Stimulated activated CD4-positive, alpha-beta T cell treated with anti-CD3 and anti-CD28 coated beads, TNF-alpha, amount 100 ng/mL, for 1 hour (primary cell): Measurements from ENCODE around the gene CCDC27.

ENCODE experiments used
- DNase-seq, 3 donors: peaks; one replicate each; pipeline ENCODE4 v3.0.0-alpha.2; 2020; ENCODE audit warnings: low read depth in 3 of 3, low spot score in 1 of 3

The CCDC27 gene

DNA sequence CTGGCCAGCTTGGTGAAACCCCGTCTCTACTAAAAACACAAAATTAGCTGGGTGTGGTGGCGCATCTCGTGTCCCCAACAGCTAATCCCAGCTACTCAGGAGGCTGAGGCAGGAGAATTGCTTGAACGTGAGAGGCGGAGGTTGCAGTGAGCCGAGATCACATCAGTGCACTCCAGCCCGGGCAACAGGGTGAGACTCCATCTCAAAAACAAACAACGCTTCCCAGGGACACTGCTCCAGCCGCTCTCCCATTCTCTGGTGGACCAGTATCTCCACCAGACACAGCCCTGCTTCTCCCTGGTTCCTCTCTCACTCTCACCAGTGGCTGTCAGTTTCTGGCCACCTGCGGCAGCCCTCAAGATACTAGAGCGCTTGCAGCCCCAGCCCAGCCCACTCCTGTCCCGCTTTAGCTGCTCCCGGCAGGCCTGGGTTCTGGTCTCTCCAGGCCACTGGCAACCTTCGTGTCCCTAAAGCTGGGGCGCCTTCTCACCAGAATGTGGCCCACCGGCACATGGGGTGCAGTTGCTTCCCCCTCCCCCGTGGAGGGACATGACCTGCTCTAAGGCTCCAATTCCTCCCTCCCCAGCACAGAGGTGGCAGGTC is 65.0 kb downstream of the CCDC27 start:
- no peak for DNase-seq

GRCh38 chr1:3817821-3818597 is 65.8 kb downstream of the CCDC27 start:
- no peak for DNase-seq

GRCh38 chr1:3819771-3820200 is 67.5 kb downstream of the CCDC27 start:
- DNase-seq, result no peak

DNA sequence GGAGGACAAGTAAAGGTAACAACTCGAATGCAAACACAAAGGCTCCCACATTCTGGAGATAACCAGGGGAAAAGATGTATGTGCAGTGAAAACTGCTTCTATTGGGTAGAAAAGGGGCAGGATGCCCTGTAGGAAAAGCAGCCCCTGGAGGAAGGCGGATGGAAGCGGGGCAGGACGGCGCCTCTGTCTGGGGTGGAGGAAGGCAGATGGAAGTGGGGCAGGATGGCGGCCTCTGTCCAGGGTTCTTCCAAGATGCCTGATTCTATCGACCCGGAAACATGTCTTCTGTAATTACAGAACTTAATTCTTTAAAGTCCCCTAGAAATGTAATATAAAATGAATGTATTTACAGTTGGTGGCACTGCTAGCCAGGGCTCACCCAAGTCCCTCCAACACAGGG is 68.1 kb downstream of the CCDC27 start:
- no peak for DNase-seq

DNA sequence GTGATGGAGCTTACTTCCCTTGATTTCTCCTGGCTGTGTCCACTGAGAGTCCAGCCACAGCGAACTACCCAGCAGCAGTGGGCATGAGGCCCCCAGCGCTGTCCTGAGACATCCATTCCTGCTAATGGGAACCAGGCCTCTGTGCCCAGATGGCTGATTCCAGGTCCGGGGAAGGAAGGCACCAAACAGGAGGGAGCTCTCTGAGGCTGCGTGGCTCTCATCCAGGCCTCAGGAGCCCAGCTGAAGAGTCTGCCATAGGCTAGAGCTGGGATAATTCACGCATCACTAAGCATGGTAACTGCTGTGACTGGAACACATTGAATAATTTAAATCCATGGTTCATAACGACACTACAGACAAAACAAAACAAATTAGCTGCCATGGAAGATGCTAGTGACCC is 68.8 kb downstream of the CCDC27 start:
- DNase-seq, result no peak
